NB4 (cell line): ENCODE measurements around the gene ZCCHC7.

Experiments used
- MYC ChIP-seq: IDR thresholded peaks from 2 replicates; pipeline ENCODE4 v1.6.1; 2011; ENCODE audit warnings: low read depth, low read length
- POLR2A ChIP-seq: IDR thresholded peaks from 2 replicates; pipeline ENCODE4 v1.6.1; 2011; ENCODE audit warnings: mild to moderate bottlenecking; ENCODE audit not compliant: insufficient read length; ENCODE audit errors: extremely low read depth
- TF ChIP-seq, protein P1 (sequence below): IDR thresholded peaks from one replicate; pipeline ENCODE4 v1.5.1; 2012; ENCODE audit warnings: low read depth, low read length
- TF ChIP-seq, protein P2 (sequence below): IDR thresholded peaks from 2 replicates; pipeline ENCODE4 v1.6.1; 2011; ENCODE audit warnings: low read depth, low read length

DNA sequence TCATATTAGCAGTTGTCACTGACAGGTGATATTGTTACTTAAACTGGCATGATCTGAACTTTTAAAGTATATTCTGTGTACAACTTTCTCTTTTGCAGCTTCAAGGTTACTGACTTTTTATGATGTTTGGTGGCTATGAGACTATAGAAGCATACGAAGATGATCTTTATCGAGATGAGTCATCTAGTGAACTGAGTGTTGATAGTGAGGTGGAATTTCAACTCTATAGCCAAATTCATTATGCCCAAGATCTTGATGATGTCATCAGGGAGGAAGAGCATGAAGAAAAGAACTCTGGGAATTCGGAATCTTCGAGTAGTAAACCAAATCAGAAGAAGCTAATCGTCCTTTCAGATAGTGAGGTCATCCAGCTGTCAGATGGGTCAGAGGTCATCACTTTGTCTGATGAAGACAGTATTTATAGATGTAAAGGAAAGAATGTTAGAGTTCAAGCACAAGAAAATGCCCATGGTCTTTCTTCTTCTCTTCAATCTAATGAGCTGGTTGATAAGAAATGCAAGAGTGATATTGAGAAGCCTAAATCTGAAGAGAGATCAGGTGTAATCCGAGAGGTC is 5.9 kb downstream of the ZCCHC7 start:
- TF ChIP-seq, protein P1, sequence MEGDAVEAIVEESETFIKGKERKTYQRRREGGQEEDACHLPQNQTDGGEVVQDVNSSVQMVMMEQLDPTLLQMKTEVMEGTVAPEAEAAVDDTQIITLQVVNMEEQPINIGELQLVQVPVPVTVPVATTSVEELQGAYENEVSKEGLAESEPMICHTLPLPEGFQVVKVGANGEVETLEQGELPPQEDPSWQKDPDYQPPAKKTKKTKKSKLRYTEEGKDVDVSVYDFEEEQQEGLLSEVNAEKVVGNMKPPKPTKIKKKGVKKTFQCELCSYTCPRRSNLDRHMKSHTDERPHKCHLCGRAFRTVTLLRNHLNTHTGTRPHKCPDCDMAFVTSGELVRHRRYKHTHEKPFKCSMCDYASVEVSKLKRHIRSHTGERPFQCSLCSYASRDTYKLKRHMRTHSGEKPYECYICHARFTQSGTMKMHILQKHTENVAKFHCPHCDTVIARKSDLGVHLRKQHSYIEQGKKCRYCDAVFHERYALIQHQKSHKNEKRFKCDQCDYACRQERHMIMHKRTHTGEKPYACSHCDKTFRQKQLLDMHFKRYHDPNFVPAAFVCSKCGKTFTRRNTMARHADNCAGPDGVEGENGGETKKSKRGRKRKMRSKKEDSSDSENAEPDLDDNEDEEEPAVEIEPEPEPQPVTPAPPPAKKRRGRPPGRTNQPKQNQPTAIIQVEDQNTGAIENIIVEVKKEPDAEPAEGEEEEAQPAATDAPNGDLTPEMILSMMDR, result no peak
- TF ChIP-seq, protein P2, sequence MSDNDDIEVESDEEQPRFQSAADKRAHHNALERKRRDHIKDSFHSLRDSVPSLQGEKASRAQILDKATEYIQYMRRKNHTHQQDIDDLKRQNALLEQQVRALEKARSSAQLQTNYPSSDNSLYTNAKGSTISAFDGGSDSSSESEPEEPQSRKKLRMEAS, result no peak
- no peak for TF ChIP-seq POLR2A
- TF ChIP-seq MYC, result no peak
